ENCODE data around the gene TREM1.

DNA sequence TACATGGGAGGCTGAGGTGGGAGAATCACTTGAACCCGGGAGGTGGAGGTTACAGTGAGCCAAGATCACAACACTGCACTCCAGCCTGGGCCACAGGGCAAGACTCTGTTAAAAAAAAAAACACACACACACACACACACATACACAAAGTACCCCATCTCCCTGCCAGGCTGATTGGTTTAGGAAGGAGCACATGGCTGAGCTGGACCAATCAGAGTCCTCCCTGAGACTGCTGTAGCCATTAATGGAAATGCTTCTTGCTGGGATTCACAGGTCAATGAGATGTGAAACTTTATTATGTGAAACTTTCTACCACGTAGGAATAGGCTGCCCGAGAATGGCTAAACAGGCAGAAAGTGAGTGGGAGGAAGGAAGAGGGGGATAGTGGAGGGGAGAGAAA is 2.9 kb downstream of the TREM1 start:
- TF ChIP-seq PATZ1 (CRISPR knock-in tag; IDR thresholded peaks at IDR 0.05; ENCODE audit: borderline replicate concordance) (no peak), ARNTL (CRISPR knock-in tag; IDR thresholded peaks at IDR 0.05; ENCODE audit: borderline replicate concordance, low read depth) (no peak), CSDC2 (CRISPR knock-in tag; IDR thresholded peaks at IDR 0.05) (no peak), ZFP3 (CRISPR knock-in tag; IDR thresholded peaks at IDR 0.05) (no peak), BACH2 (CRISPR knock-in tag; IDR thresholded peaks at IDR 0.05; ENCODE audit: borderline replicate concordance) (no peak), RARB (CRISPR knock-in tag; IDR thresholded peaks at IDR 0.05) (no peak), OSR1 (CRISPR knock-in tag; IDR thresholded peaks at IDR 0.05) (no peak), SNAI2 (CRISPR knock-in tag; IDR thresholded peaks at IDR 0.05) (no peak), ESRRG (CRISPR knock-in tag; IDR thresholded peaks at IDR 0.05) (no peak), ZFP30 (CRISPR knock-in tag; IDR thresholded peaks at IDR 0.05) (no peak)
- TF ChIP-seq, protein P1, sequence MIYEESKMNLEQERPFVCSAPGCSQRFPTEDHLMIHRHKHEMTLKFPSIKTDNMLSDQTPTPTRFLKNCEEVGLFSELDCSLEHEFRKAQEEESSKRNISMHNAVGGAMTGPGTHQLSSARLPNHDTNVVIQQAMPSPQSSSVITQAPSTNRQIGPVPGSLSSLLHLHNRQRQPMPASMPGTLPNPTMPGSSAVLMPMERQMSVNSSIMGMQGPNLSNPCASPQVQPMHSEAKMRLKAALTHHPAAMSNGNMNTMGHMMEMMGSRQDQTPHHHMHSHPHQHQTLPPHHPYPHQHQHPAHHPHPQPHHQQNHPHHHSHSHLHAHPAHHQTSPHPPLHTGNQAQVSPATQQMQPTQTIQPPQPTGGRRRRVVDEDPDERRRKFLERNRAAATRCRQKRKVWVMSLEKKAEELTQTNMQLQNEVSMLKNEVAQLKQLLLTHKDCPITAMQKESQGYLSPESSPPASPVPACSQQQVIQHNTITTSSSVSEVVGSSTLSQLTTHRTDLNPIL (CRISPR knock-in tag; IDR thresholded peaks at IDR 0.05; ENCODE audit: low read depth): no peak
- TF ChIP-seq, protein P2, sequence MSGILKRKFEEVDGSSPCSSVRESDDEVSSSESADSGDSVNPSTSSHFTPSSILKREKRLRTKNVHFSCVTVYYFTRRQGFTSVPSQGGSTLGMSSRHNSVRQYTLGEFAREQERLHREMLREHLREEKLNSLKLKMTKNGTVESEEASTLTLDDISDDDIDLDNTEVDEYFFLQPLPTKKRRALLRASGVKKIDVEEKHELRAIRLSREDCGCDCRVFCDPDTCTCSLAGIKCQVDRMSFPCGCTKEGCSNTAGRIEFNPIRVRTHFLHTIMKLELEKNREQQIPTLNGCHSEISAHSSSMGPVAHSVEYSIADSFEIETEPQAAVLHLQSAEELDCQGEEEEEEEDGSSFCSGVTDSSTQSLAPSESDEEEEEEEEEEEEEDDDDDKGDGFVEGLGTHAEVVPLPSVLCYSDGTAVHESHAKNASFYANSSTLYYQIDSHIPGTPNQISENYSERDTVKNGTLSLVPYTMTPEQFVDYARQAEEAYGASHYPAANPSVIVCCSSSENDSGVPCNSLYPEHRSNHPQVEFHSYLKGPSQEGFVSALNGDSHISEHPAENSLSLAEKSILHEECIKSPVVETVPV (CRISPR knock-in tag; IDR thresholded peaks at IDR 0.05): no peak
- TF ChIP-seq, protein P3, sequence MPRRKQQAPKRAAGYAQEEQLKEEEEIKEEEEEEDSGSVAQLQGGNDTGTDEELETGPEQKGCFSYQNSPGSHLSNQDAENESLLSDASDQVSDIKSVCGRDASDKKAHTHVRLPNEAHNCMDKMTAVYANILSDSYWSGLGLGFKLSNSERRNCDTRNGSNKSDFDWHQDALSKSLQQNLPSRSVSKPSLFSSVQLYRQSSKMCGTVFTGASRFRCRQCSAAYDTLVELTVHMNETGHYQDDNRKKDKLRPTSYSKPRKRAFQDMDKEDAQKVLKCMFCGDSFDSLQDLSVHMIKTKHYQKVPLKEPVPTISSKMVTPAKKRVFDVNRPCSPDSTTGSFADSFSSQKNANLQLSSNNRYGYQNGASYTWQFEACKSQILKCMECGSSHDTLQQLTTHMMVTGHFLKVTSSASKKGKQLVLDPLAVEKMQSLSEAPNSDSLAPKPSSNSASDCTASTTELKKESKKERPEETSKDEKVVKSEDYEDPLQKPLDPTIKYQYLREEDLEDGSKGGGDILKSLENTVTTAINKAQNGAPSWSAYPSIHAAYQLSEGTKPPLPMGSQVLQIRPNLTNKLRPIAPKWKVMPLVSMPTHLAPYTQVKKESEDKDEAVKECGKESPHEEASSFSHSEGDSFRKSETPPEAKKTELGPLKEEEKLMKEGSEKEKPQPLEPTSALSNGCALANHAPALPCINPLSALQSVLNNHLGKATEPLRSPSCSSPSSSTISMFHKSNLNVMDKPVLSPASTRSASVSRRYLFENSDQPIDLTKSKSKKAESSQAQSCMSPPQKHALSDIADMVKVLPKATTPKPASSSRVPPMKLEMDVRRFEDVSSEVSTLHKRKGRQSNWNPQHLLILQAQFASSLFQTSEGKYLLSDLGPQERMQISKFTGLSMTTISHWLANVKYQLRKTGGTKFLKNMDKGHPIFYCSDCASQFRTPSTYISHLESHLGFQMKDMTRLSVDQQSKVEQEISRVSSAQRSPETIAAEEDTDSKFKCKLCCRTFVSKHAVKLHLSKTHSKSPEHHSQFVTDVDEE (CRISPR knock-in tag; IDR thresholded peaks at IDR 0.05): no peak
